ENCODE results near the gene ITPA.

The ITPA gene

DNA sequence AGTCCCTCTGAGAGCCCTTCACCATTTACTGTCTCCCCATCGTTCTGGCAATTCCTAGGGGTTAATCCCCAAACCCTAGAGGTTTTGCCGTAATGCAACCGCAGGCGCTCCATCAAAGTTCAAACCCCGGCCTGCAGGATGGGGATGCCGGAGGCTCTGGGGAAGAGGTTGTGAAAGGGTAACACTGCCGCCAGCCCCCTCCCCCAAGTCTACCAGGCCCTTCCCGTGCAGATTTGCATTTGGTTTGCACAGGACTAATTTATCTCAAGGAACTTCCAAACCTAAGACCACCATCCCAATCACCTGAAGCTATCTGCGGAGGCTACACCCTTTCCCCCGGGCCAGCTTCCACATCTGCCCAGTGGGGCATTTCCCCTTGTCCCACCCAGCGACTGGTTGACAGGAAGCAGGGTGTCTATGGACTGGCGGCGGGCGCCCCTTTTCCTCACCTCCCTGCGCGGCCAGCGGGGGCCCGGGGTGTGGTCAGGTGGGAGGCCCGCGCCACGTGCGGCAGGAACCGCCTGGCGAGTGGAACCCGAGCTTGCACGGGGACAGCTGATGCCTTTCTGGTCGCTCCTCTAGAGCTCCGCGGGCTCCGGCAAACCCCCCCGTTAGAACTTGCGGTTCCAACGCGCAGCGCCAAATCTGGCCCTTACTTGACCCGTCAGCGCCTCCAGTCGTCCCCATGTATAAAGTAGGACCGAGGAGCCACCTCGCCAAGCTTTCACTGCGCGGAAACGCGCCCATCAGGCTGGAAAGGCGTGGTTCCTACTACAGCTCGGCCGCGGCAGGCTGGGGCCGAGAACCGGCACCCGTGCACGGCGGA, 39.1 kb downstream of the ITPA start:
- DNase-seq (ENCODE audit: extremely low read depth, low read depth): no peak
- H3K4me3 ChIP-seq (replicated peaks; ENCODE audit: low read depth, low read length): peak overlapping the region; percentile 26
- TF ChIP-seq CTCF (IDR thresholded peaks at IDR 0.05; ENCODE audit: low read depth, low read length, missing control alignments): no peak

DNA sequence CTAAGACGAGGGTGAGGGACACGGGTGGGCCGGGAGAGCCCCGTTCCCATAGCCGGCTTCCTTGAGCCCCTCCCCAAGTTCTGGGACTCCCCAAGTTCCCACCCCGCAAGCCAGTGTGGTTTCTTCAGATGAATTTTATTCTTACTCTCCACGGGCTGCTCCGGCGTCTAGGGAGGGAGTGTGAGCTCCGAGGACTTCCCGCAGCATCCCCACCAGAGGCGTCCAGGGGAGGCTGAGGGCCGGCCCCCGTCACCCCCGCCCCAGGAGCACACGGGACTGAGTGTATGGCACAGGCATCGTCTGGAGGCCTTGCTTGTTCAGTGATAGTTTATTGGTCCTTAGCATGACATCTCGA, 39.7 kb downstream of the ITPA start:
- peak overlapping the region; percentile 26 for H3K4me3 ChIP-seq (replicated peaks; ENCODE audit: low read depth, low read length)
- TF ChIP-seq CTCF (IDR thresholded peaks at IDR 0.05; ENCODE audit: low read depth, low read length, missing control alignments): no peak
- no peak for DNase-seq (ENCODE audit: extremely low read depth, low read depth)

GRCh38 chr20:3250091-3250504, 40.8 kb downstream of the ITPA start:
- H3K4me3 ChIP-seq (replicated peaks; ENCODE audit: low read depth, low read length): no peak overlapping the region
- peak; percentile 25 for TF ChIP-seq CTCF (IDR thresholded peaks at IDR 0.05; ENCODE audit: low read depth, low read length, missing control alignments)
- DNase-seq (ENCODE audit: extremely low read depth, low read depth): no peak

GRCh38 chr20:3251806-3252205, 42.5 kb downstream of the ITPA start:
- H3K4me3 ChIP-seq (replicated peaks; ENCODE audit: low read depth, low read length): no peak overlapping the region
- DNase-seq (ENCODE audit: extremely low read depth, low read depth): no peak
- TF ChIP-seq CTCF (IDR thresholded peaks at IDR 0.05; ENCODE audit: low read depth, low read length, missing control alignments): no peak

GRCh38 chr20:3255728-3256127, 46.4 kb downstream of the ITPA start:
- TF ChIP-seq CTCF (IDR thresholded peaks at IDR 0.05; ENCODE audit: low read depth, low read length, missing control alignments): no peak
- no peak for DNase-seq (ENCODE audit: extremely low read depth, low read depth)
- no peak overlapping the region for H3K4me3 ChIP-seq (replicated peaks; ENCODE audit: low read depth, low read length)

DNA sequence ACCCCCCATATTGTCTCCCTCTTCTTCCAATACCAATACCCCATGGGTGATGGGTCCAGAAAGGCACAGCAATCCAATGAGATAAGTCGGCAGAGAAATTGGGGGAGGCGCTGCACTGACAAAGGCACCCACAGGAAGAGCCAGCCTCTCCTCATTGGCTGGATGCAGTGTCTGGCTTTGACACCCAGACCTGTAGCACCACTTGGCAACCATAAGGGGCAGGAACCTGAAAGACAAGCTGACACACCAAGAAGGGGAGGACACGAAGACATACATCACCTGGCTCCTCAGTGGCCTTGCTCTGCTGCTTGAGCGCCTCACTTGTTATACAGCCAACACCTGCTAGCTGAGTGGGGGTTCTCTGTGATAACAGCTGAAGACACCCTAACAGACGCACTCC, 49.1 kb downstream of the ITPA start:
- DNase-seq (ENCODE audit: extremely low read depth, low read depth): no peak

More for the DNA sequence above, 49.1 kb downstream of the ITPA start:
- H3K4me3 ChIP-seq (replicated peaks; ENCODE audit: low read depth, low read length): no peak overlapping the region
- no peak for TF ChIP-seq CTCF (IDR thresholded peaks at IDR 0.05; ENCODE audit: low read depth, low read length, missing control alignments)
